T47D (cell line): ENCODE data around the gene FARP1.

Experiments used
- DNase-seq, 2 experiments: peaks; one replicate each; pipeline versions ENCODE4 v3.0.0 to v3.0.0-alpha.2; 2011 to 2012; ENCODE audit warnings: low read depth in 1 of 2, low spot score in 1 of 2
- JUND ChIP-seq: IDR thresholded peaks from 2 replicates; pipeline ENCODE4 v1.6.1; 2012; ENCODE audit warnings: low read depth
- in situ Hi-C: cut with HindIII; loops from 2 replicates; pipeline ENCODE4 v1.10.0; 2016; ENCODE audit warnings: low sequenced_read_pairs, low pct_unique_long_range_greater_than_20kb

FARP1 gene

GRCh38 chr13:98332222-98332621 lies 189.3 kb downstream of the FARP1 start:
- in situ Hi-C loops, result no loop called here
- TF ChIP-seq JUND, result no peak
- DNase-seq, result no peak

GRCh38 chr13:98332691-98333090 lies 189.8 kb downstream of the FARP1 start:
- in situ Hi-C loops, result no loop called here
- DNase-seq, result no peak
- no peak for TF ChIP-seq JUND

- DNase-seq, result no peak
- TF ChIP-seq JUND, result no peak
- in situ Hi-C loops, result no loop called here
These were observed 190.6 kb downstream of the FARP1 start for GRCh38 chr13:98333486-98333885.

- TF ChIP-seq JUND, result no peak
- in situ Hi-C loops, result no loop called here
- no peak for DNase-seq
These were observed 191.8 kb downstream of the FARP1 start for GRCh38 chr13:98334620-98335205.

GRCh38 chr13:98335721-98336120 lies 192.8 kb downstream of the FARP1 start:
- in situ Hi-C loops, result no loop called here
- no peak for DNase-seq
- no peak for TF ChIP-seq JUND

GRCh38 chr13:98338310-98338709 lies 195.4 kb downstream of the FARP1 start:
- in situ Hi-C loops, result no loop called here
- DNase-seq, result no peak
- no peak for TF ChIP-seq JUND

GRCh38 chr13:98339684-98340425 lies 197.0 kb downstream of the FARP1 start:
- in situ Hi-C loops, result no loop called here
- no peak for TF ChIP-seq JUND
- DNase-seq, result no peak

- no peak for DNase-seq
- in situ Hi-C loops, result no loop called here
- TF ChIP-seq JUND, result no peak
These were observed 200.1 kb downstream of the FARP1 start for GRCh38 chr13:98342953-98343352.

- DNase-seq, result no peak
- in situ Hi-C loops, result no loop called here
- no peak for TF ChIP-seq JUND
These were observed 200.6 kb downstream of the FARP1 start for GRCh38 chr13:98343461-98343860.

GRCh38 chr13:98344392-98344791 lies 201.5 kb downstream of the FARP1 start:
- in situ Hi-C loops, result no loop called here
- TF ChIP-seq JUND, result no peak
- DNase-seq, result no peak

GRCh38 chr13:98345107-98345935 lies 202.4 kb downstream of the FARP1 start:
- DNase-seq, result peak in 1 of 2 experiments; percentile 22
- no peak for TF ChIP-seq JUND
- in situ Hi-C loops, result no loop called here

- no peak for TF ChIP-seq JUND
- in situ Hi-C loops, result no loop called here
- DNase-seq, result no peak
These were observed 204.2 kb downstream of the FARP1 start for GRCh38 chr13:98346904-98347636.

GRCh38 chr13:98347756-98348155 lies 204.9 kb downstream of the FARP1 start:
- no peak for DNase-seq
- TF ChIP-seq JUND, result no peak
- in situ Hi-C loops, result no loop called here
